Chondrocyte (in vitro differentiated cells): ENCODE measurements around the gene HYCC1. TPM values are rescaled to one million over a fixed set of nuclear protein-coding genes. Genes with fewer than 3 reads are reported as not detected.

Experiments used
- DNase-seq: peaks from one replicate; pipeline ENCODE4 v3.0.0; 2021; ENCODE audit warnings: mixed read lengths, low spot score
- H3K27ac Mint-ChIP-seq: one replicate; pipeline ENCODE4 v1.8.0; 2021; ENCODE audit warnings: mild to moderate bottlenecking, moderate library complexity, mixed read lengths; ENCODE audit not compliant: unreplicated experiment
- H3K27me3 Mint-ChIP-seq: 2 replicates; pipeline ENCODE4 v1.8.0; 2021; ENCODE audit warnings: low read depth, mixed read lengths
- H3K36me3 Mint-ChIP-seq: 2 replicates; pipeline ENCODE4 v1.8.0; 2021; ENCODE audit warnings: low read depth, mixed read lengths
- H3K4me1 Mint-ChIP-seq: 2 replicates; pipeline ENCODE4 v1.8.0; 2021; ENCODE audit warnings: low read depth, mild to moderate bottlenecking, mixed read lengths
- H3K4me3 Mint-ChIP-seq: one replicate; pipeline ENCODE4 v1.8.0; 2021; ENCODE audit warnings: mild to moderate bottlenecking, moderate library complexity, mixed read lengths; ENCODE audit not compliant: unreplicated experiment
- H3K9me3 Mint-ChIP-seq: 2 replicates; pipeline ENCODE4 v1.8.0; 2021; ENCODE audit warnings: low read depth, mixed read lengths
- CTCF ChIP-seq: fragments of 200-600 bp; sonication (generic); IDR thresholded peaks from 2 replicates; pipeline ENCODE4 v1.5.0; 2021; ENCODE audit warnings: antibody characterized with exemption, mild to moderate bottlenecking, moderate library complexity
- total RNA-seq: library from RNA; stranded (reverse); gene quantifications from 3 replicates; pipeline ENCODE4 v1.2.1, GENCODE V29; 2021

HYCC1 gene
- total RNA-seq, 1 donor from 2014 or later: 54.9 TPM

- H3K4me3 Mint-ChIP-seq: no peak overlapping the region
- no peaks in the 10 kb centered on the region for H3K27me3 Mint-ChIP-seq
- TF ChIP-seq CTCF: no peak
- H3K4me1 Mint-ChIP-seq: peaks cover 28% of the 10 kb centered on the region
- no peaks in the 10 kb centered on the region for H3K9me3 Mint-ChIP-seq
- H3K36me3 Mint-ChIP-seq: no peaks in the 10 kb centered on the region
- H3K27ac Mint-ChIP-seq: no peak overlapping the region
- DNase-seq: no peak
These were observed 17.5 kb downstream of the HYCC1 start for GRCh38 chr7:22996470-22996869.

GRCh38 chr7:22995011-22995410, 18.9 kb downstream of the HYCC1 start:
- DNase-seq: no peak
- Mint-ChIP-seq H3K9me3 (no peaks in the 10 kb centered on the region), H3K4me1 (peaks cover 29% of the 10 kb centered on the region)

GRCh38 chr7:22992874-22993840, 20.8 kb downstream of the HYCC1 start:
- no peaks in the 10 kb centered on the region for H3K36me3 Mint-ChIP-seq
- DNase-seq: no peak
- no peak for TF ChIP-seq CTCF
- H3K4me3 Mint-ChIP-seq: no peak overlapping the region
- no peaks in the 10 kb centered on the region for H3K9me3 Mint-ChIP-seq
- H3K27me3 Mint-ChIP-seq: no peaks in the 10 kb centered on the region
- H3K27ac Mint-ChIP-seq: no peak overlapping the region
- peaks cover 21% of the 10 kb centered on the region for H3K4me1 Mint-ChIP-seq

More at GRCh38 chr7:22995011-22995410, 18.9 kb downstream of the HYCC1 start:
- no peak overlapping the region for H3K4me3 Mint-ChIP-seq
- no peaks in the 10 kb centered on the region for H3K36me3 Mint-ChIP-seq
- no peak for TF ChIP-seq CTCF
- H3K27me3 Mint-ChIP-seq: no peaks in the 10 kb centered on the region
- H3K27ac Mint-ChIP-seq: no peak overlapping the region

- no peaks in the 10 kb centered on the region for H3K9me3 Mint-ChIP-seq
- H3K36me3 Mint-ChIP-seq: peaks cover 2% of the 10 kb centered on the region
- no peaks in the 10 kb centered on the region for H3K27me3 Mint-ChIP-seq
- no peak for DNase-seq
- no peak overlapping the region for H3K4me3 Mint-ChIP-seq
- no peak for TF ChIP-seq CTCF
- peaks cover 16% of the 10 kb centered on the region for H3K4me1 Mint-ChIP-seq
- peak overlapping the region; percentile 9 for H3K27ac Mint-ChIP-seq
These were observed 23.4 kb downstream of the HYCC1 start for GRCh38 chr7:22990588-22990949.

- TF ChIP-seq CTCF: no peak
- H3K27me3 Mint-ChIP-seq: no peaks in the 10 kb centered on the region
- no peaks in the 10 kb centered on the region for H3K9me3 Mint-ChIP-seq
- no peak overlapping the region for H3K4me3 Mint-ChIP-seq
- DNase-seq: no peak
- H3K4me1 Mint-ChIP-seq: peaks cover 16% of the 10 kb centered on the region
- peaks cover 2% of the 10 kb centered on the region for H3K36me3 Mint-ChIP-seq
- H3K27ac Mint-ChIP-seq: no peak overlapping the region
These were observed 24.0 kb downstream of the HYCC1 start for GRCh38 chr7:22989643-22990587.
